ENCODE measurements around the gene ZNF324B.

Gene ZNF324B

GRCh38 chr19:58451358-58452101 lies at the start of gene ZNF324B:
TSS of gene ZNF324B (plus strand) at chr19:58451622. CDS start at chr19:58453702, 2,080 bp downstream.
- Histone ChIP-seq H3K9me3 (ENCODE audit: control insufficient read depth, insufficient read depth, low read depth, low read length) (no peaks in the 10 kb centered on the region), H3K36me3 (ENCODE audit: control insufficient read depth in 2 of 2, insufficient read depth in 1 of 2, low read length in 2 of 2) (peaks cover 3 to 22% of the 10 kb centered on the region in 2 experiments; a peak in 2 of 3 replicates), H3K4me1 (ENCODE audit: control insufficient read depth, insufficient read depth, low read length) (peaks cover 7% of the 10 kb centered on the region; the same call in 1 of the 2 replicates), H3K27ac (ENCODE audit: extremely low read depth, low read depth, low read length) (peak within 1 kb of the TSS; percentile 38; the same call in 1 of the 2 replicates), H3K4me3 (ENCODE audit: low read depth, low read length) (peak within 1 kb of the TSS; percentile 93)
- CTCF ChIA-PET = interaction anchor here (0.7 to 1.8 kb wide), 2 partner anchors 41 to 67 kb away, joined by 3 to 4 read pairs; partner anchors contain the start of gene ZBTB45
- POLR2A ChIA-PET = interaction anchor here (0.6 to 2.5 kb wide), 23 partner anchors 9 to 125 kb away, joined by 3 to 23 read pairs (median 4); partner anchors contain the start of genes TRIM28, ZBTB45, ZNF497 and ZNF584
- peak; percentile 62 for TF ChIP-seq ZBTB11 (tag by site-specific recombination; conservative IDR thresholded peaks at IDR 0.05; ENCODE audit: low read depth)
- no peak for TF ChIP-seq ZNF645 (tag by site-specific recombination; IDR thresholded peaks at IDR 0.05)
- TF ChIP-seq ZNF843 (tag by site-specific recombination; IDR thresholded peaks at IDR 0.05) = 0 out of 2 replicates have a peak, but pooled peaks have one; percentile 26
- peak; percentile 96 for TF ChIP-seq GLIS2 (tag by site-specific recombination; IDR thresholded peaks at IDR 0.05)
- no peak for TF ChIP-seq REPIN1 (tag by site-specific recombination; IDR thresholded peaks at IDR 0.05; ENCODE audit: low read depth)
- TF ChIP-seq ZSCAN16 (tag by site-specific recombination; IDR thresholded peaks at IDR 0.05) = peak; percentile 33; the same call in 1 of the 2 replicates
- peak; percentile 80 for TF ChIP-seq ZBTB8A (tag by site-specific recombination; IDR thresholded peaks at IDR 0.05)
- no peak for TF ChIP-seq GLI2 (tag by site-specific recombination; IDR thresholded peaks at IDR 0.05; ENCODE audit: borderline replicate concordance, low read depth)
- peak; percentile 72 for TF ChIP-seq PATZ1 (tag by site-specific recombination; IDR thresholded peaks at IDR 0.05)
- no peak for TF ChIP-seq ZNF292 (tag by site-specific recombination; IDR thresholded peaks at IDR 0.05; ENCODE audit: borderline replicate concordance, low read depth)
- TF ChIP-seq ZFP37 (tag by site-specific recombination; IDR thresholded peaks at IDR 0.05) = 0 out of 2 replicates have a peak, but pooled peaks have one; percentile 22
- TF ChIP-seq YY1 (tag by site-specific recombination; IDR thresholded peaks at IDR 0.05) = peak; percentile 21; the same call in 1 of the 2 replicates
- TF ChIP-seq ZNF76 (tag by site-specific recombination; IDR thresholded peaks at IDR 0.05; ENCODE audit: borderline replicate concordance, low read depth) = peak; percentile 87
- no peak for TF ChIP-seq ZNF837 (tag by site-specific recombination; IDR thresholded peaks at IDR 0.05)
- TF ChIP-seq GLIS1 (tag by site-specific recombination; IDR thresholded peaks at IDR 0.05) = peak; percentile 96
- TF ChIP-seq PRDM10 (tag by site-specific recombination; IDR thresholded peaks at IDR 0.05) = 0 out of 2 replicates have a peak, but pooled peaks have one; percentile 39
- TF ChIP-seq ZFHX2 (tag by site-specific recombination; conservative IDR thresholded peaks at IDR 0.05) = peak; percentile 71
- TF ChIP-seq SP2 (tag by site-specific recombination; IDR thresholded peaks at IDR 0.05) = peak; percentile 87
- TF ChIP-seq ZSCAN30 (tag by site-specific recombination; IDR thresholded peaks at IDR 0.05) = peak; percentile 52; the same call in 1 of the 2 replicates
- peak; percentile 56; the same call in 1 of the 2 replicates for TF ChIP-seq SP7 (tag by site-specific recombination; IDR thresholded peaks at IDR 0.05)
- TF ChIP-seq ZNF530 (tag by site-specific recombination; IDR thresholded peaks at IDR 0.05; ENCODE audit: low read depth) = no peak
- TF ChIP-seq BCL11B (tag by site-specific recombination; IDR thresholded peaks at IDR 0.05; ENCODE audit: low read depth) = peak; percentile 89
- 0 out of 2 replicates have a peak, but pooled peaks have one; percentile 25 for TF ChIP-seq ZNF169 (tag by site-specific recombination; IDR thresholded peaks at IDR 0.05)
- TF ChIP-seq ZIC2 (tag by site-specific recombination; IDR thresholded peaks at IDR 0.05) = peak; percentile 52
- no peak for TF ChIP-seq ZNF670 (tag by site-specific recombination; IDR thresholded peaks at IDR 0.05; ENCODE audit: low read depth)
- TF ChIP-seq KLF7 (tag by site-specific recombination; IDR thresholded peaks at IDR 0.05; ENCODE audit: borderline replicate concordance) = no peak
- peak; percentile 94 for TF ChIP-seq ZNF335 (tag by site-specific recombination; conservative IDR thresholded peaks at IDR 0.05)

Data from HEK293 (cell line).